Activated T-helper 1 cell treated with Interleukin-2 at 50 U/mL for 16 hours (primary cell): Measurements from ENCODE around the gene PLEKHA5.

Experiments used
- DNase-seq: peaks from one replicate; pipeline ENCODE4 v3.0.0-alpha.2; 2020; ENCODE audit warnings: low read depth

The PLEKHA5 gene

DNA sequence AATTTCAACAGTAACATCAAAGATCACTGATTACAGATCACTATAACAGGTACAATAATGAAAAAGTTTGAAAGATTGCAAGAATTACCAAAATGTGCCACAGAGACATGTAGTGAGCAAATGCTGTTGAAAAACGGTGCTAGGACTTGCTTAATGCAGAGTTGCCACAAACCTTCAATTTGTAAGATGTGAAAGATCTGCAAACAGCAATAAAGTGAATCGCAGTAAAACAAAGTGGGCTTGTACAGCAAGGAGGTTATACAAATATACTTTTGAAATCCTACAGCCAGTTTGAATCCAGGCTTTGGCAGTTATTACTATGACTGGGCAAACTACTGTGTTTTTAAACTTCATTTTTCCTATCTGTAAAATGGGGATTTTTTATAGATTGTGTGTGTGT lies 1.0 kb upstream of the PLEKHA5 start:
- DNase-seq = no peak

DNA sequence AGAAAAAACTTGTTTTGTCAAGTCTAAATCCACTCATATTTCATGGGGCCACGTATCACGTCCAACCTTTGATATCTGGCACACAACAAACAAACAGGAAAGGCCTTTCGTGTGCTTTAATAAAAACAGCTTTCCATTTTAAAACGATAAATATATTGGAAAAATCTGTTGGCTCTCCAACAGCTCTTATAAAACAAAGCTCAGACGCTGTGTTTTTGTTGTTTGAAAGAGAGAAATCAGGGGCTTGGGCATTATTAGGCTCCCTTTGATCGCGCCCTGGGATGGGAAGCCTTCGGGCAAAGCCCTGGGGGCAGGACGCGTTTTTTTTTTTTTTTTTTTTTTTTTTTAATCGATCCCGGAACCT lies 429 bp upstream of the PLEKHA5 start:
- DNase-seq = no peak

DNA sequence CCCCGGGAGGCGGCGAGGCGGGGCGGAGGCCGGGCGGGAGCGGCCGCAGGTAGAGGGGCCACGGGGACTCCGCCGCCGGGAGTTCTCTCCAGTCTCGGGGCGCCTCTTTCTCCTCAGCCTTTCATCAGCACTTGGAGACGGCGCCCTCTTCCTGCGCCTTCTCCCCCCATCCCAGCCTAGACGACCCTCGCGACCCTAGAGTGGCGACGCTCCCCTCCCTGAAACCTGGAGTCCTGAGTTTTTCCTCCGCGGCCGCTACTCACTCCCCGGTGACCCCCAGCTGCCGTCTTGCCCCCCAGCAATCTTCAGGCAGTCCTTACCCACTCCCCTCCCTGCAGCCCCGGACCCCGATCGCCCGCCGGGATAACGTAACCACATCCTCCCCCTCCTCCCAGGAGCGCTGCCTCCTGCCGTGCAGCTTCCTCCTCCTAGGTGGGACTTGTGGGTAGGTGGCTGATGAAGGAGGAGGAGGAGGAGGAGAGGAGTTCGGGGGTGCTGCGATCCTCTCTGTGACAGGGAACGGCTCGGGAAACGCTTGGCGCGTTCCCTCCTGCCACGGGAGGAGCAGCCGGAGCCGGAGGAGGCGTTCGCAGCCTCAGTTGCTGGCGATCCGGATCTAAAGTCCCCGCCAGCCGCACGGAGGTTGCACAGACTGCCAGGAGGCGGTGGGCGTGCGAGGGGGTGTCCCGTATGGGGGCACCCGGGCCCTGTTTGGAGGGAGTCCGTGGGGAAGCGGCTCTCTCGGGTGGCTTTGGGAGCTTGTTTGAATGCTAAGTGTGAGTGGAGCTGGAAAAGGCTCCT lies 891 bp downstream of the PLEKHA5 start:
- DNase-seq = no peak

DNA sequence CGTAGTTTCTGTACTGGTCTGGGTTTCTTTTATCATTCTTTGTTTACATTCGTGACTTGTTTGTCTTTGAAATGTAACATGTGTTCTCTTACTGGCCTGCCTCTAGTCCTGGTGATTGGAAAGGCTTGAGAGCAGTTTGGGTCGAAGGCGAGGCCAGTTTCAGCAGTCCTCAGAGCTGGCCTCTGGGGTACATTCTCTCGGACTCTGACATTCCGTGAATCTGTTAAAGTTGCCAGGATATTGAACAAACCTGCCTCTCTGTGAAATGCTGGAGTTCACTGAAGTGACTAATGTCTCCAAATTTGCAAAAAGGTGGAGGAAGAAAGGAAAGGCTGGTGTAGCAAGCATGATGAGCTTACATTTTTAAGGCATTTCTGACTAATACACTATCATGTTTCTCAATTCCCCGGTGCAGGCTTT lies 1.5 kb downstream of the PLEKHA5 start:
- DNase-seq = no peak

DNA sequence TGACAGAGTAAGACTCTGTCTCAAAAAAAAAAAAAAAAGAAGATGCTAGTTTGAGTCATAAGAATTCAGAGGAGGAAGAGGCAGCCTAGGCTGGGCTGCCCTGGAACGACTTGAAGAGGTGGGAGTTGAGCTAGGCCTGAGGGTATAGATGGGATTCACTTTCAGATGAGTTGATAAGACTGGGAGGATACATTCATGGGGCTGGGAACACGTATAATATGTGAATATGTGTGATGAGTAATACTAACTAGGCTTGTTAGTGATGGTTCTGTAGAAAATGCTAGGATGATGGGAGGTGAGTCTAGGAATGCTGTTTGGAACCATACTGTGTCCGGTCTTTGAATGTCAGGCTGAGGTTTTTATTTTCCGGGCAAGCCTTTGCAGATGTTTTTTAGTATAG lies 9.0 kb downstream of the PLEKHA5 start:
- DNase-seq = no peak

- no peak for DNase-seq
Measured at GRCh38 chr12:19138956-19139355, 9.4 kb downstream of the PLEKHA5 start.

GRCh38 chr12:19139615-19140194 lies 10.2 kb downstream of the PLEKHA5 start:
- no peak for DNase-seq

DNA sequence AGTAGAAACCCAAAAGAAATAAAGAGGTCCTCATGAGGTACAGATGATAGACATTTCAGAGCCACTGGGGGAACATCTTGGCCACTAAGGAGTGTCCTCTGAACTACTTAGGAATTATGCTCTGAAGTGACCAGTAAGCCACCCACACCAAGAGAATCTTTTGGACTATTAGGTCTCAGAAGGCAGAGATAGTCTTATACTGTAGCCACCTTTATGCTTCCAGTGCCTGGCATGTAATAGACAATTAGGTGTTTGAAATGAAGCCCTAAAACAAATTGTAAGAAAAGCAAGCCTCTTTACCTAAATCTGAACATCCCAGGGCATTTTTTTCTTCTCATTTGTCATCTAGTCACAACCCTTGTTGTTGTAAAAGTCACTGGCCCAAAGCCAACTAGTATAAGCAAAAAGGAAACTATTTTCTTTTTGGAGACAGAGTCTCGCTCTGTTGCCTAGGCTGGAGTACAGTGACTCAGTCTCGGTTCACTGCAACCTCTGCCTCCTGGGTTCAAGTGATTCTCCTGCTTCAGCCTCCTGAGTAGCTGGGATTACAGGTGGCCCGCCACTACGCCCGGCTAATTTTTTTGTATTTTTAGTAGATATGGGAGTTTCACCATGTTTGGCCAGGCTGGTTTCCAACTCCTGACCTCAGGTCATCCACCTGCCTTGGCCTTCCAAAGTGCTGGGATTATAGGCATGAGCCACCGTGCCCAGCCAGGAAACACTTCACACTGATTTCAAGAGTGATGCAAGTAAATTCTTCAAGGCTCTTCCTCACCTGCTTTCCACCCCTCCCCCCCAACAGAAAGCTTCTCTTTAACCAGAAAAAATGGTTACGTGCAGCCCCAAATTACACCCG lies 11.1 kb downstream of the PLEKHA5 start:
- DNase-seq = no peak

DNA sequence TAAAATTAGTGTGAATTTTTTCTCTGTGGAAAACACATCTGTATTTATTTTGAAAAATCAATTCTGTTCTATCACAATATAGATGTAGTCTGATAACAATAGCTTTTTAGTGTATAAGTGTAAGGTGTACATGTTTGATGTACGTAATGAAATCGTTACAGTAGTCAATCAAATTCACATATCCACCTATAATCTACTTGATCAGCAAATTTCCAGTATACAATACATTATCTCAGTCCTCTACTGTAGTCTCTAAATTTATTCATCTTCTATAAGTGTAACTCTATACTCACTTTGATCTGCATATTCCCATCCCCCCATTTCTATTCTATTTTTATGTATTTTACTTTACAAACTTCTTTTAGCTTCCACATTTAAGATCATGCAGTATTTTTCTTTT lies 13.0 kb downstream of the PLEKHA5 start:
- DNase-seq = no peak

DNA sequence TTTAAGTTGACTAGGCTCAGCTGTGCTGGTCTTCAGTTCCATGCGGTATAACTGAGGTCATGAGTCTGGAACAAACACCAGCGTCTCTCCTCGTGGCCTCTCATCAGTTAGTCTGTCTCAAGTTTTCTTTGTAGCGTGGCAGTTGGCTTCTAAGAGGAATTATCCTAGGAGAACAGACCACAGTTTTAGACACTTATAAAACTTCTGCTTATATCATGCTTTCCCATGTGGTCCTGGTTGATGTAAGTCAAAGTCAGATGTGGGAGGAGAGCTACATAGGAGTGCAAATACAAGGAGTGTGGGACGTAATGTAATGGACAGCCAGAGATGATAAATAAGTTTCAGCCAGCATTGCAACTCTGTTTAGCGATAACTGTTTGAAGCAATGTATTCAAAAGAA lies 14.8 kb downstream of the PLEKHA5 start:
- no peak for DNase-seq

- no peak for DNase-seq
Measured at GRCh38 chr12:19144985-19145384, 15.5 kb downstream of the PLEKHA5 start.

- no peak for DNase-seq
Measured at GRCh38 chr12:19148860-19149259, 19.3 kb downstream of the PLEKHA5 start.

DNA sequence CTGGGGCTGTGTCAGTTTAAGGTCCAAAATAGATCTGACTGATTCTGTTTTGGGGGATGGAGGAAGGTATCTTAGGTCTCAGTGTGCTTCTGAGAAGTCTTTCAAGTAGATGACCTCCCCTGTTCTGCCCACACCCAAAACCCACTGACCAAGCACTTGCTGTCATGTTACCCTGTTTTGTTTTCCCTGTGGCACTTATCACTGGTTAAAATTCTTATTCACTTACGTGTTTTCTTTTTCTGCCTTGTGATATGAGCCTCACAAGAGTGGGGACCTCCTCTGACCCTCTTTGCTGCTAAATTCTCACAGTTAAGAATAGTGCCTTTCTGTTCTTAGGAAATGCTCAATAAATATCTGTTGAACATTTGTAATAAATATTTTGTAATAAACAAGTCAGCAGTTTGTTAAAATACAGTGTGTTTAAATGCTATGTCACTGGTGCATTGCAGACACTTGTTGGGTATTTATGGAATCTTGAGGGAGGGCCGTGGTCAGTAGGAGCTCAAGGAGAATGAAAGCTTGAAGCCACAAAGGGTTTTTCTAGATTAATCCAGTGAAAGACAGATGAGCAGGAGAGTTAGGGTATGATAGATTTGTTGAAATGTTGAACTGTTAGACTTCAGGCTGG lies 20.9 kb downstream of the PLEKHA5 start:
- no peak for DNase-seq

DNA sequence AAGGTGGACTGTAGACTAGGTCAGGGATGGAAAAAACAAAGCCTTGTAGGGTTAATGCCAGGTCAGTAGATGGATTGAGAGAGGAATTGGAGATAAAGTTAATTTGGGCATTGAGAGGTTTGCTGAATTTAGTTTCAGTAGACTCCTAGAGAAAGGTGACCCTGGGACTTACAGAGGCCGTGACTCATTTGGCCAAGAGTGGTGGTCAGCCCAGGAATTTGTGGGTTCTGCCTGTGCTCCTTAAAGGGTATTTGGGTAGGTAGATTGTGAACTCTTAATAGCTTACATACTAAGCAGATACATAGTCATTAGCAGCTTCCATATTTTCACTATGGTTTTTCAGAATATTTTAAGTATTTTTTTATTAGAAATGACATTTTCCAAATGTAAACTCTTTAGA lies 21.8 kb downstream of the PLEKHA5 start:
- no peak for DNase-seq

GRCh38 chr12:19153396-19153795 lies 23.9 kb downstream of the PLEKHA5 start:
- DNase-seq = no peak

GRCh38 chr12:19154686-19155085 lies 25.2 kb downstream of the PLEKHA5 start:
- no peak for DNase-seq

DNA sequence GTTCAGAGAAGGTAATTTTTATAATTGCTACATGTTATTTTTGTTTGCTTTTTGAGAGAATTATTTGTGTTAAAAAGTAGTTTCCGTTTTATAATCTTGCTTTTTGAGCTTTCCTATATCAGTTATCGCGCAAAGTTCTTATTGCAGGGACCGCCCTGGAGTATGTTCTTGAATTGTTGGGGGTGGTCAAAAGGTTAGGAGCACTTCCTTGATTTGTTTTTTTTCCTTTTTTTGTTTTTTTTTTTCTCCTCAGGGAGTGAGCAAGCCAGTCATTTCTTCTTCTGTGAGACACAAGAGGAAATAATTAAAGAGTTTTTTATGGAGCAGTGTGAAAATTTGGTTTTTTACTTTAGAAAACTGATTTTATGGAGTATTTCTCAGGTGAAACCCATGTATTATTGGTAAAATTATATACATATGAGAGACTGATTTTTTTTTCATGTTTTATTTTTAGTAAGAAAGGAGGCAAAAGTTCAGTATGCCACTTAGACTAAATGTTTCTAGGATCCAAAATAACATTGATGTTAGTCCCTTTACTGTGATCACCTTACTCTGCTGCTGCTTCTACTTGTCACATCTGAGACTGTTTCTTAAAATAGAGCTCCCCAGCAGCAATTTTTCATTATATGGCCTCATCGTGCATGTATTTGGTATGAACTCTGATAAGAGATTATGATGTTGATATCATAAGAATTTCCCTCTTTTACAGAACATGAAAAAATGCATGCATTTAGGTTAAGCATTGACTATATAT lies 26.6 kb downstream of the PLEKHA5 start:
- no peak for DNase-seq

DNA sequence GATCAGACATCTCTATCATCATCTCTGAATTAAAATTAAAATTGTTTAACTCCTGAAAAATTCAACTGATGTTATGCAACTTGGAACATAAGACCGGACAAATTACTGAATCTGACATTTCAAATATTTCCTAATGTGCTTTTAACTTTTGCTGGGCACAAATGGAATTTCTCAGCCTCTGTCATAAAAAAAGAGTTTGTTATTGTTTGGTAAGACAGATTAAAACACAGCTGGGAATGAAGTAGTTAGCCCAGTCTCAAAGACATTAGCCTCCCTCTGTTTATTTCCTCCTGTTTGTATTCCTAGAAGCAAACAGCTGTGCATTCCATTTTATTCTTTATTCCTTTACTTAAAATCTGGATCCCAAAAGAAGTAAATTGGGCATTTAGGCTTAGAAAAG lies 29.4 kb downstream of the PLEKHA5 start:
- no peak for DNase-seq

- DNase-seq = no peak
Measured at GRCh38 chr12:19161216-19161615, 31.7 kb downstream of the PLEKHA5 start.

GRCh38 chr12:19165451-19165850 lies 35.9 kb downstream of the PLEKHA5 start:
- DNase-seq = no peak

DNA sequence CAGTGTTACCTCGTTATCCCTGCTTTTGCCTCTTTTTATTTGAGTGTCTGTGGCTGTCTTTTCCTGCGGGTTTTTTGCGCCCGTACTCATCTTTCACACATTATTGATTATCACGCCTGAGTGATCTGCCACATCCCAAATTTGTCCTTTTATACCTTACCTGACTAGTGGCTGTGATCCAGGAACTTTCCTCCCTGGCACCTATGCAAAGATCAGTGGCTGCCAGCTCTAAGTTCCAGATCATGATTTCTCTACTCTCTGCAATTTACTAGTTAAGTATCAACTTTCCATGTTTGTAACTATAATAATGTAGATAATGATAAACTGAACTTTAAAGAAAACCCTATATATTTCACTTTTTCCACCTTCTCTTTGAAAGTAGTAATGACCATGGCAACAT lies 36.9 kb downstream of the PLEKHA5 start:
- no peak for DNase-seq

GRCh38 chr12:19166956-19167355 lies 37.4 kb downstream of the PLEKHA5 start:
- no peak for DNase-seq
